CD4-positive, CD25-positive, alpha-beta regulatory T cell (primary cell): ENCODE results near the gene HJURP. TPM values are rescaled to one million over a fixed set of nuclear protein-coding genes. Genes with fewer than 3 reads are reported as not detected.
A peak's percentile ranks its signal among the peaks of the same experiment; 100 is the strongest.

Source experiments
- ATAC-seq, 2 donors: fragments of 150-1000 bp; cut with Tn5 transposase; one replicate each; pipeline ENCODE4 v1.10.0; 2021; ENCODE audit warnings: low read depth in 2 of 2, moderate number of reproducible peaks in 2 of 2, moderate library complexity in 1 of 2
- DNase-seq, 3 donors: peaks; one replicate each; pipeline versions ENCODE4 v3.0.0 to v3.0.0-alpha.2; 2012 to 2022; ENCODE audit warnings: mixed read lengths in 1 of 3
- H3K27ac ChIP-seq: one replicate; pipeline ENCODE4 v1.7.0; 2013; ENCODE audit warnings: mild to moderate bottlenecking, low read length; ENCODE audit not compliant: insufficient read depth, poor library complexity, severe bottlenecking
- H3K27me3 ChIP-seq: one replicate; pipeline ENCODE4 v1.7.0; 2013; ENCODE audit warnings: low read length; ENCODE audit not compliant: control insufficient read depth, insufficient read depth
- H3K36me3 ChIP-seq: one replicate; pipeline ENCODE4 v1.7.0; 2013; ENCODE audit warnings: mild to moderate bottlenecking, low read length, moderate library complexity; ENCODE audit not compliant: control insufficient read depth, insufficient read depth
- H3K4me1 ChIP-seq: 2 replicates; pipeline ENCODE4 v1.7.0; 2013; ENCODE audit warnings: mild to moderate bottlenecking, low read length; ENCODE audit not compliant: insufficient read depth, control insufficient read depth, poor library complexity, severe bottlenecking
- H3K4me3 ChIP-seq: one replicate; pipeline ENCODE4 v1.7.0; 2013; ENCODE audit warnings: low read depth, mild to moderate bottlenecking, low read length, moderate library complexity
- H3K9me3 ChIP-seq, 2 experiments: 1 replicate in 1 of 2; 2 replicates in 1 of 2; pipeline ENCODE4 v1.7.0; 2013; ENCODE audit warnings: low read length in 2 of 2, mild to moderate bottlenecking in 1 of 2, moderate library complexity in 1 of 2; ENCODE audit not compliant: control insufficient read depth in 2 of 2
- H3K27ac Mint-ChIP-seq, 3 donors: one replicate each; pipeline ENCODE4 v1.8.0; 2020 to 2022; ENCODE audit warnings: mild to moderate bottlenecking in 3 of 3, mixed read lengths in 3 of 3, moderate library complexity in 2 of 3
- H3K27me3 Mint-ChIP-seq: one replicate; pipeline ENCODE4 v1.8.0; 2022; ENCODE audit warnings: mild to moderate bottlenecking, mixed read lengths
- H3K36me3 Mint-ChIP-seq: one replicate; pipeline ENCODE4 v1.8.0; 2020; ENCODE audit warnings: mixed read lengths
- H3K4me1 Mint-ChIP-seq, 4 donors: one replicate each; pipeline ENCODE4 v1.8.0; 2020 to 2022; ENCODE audit warnings: mixed read lengths in 4 of 4, mild to moderate bottlenecking in 1 of 4
- H3K4me3 Mint-ChIP-seq, 4 donors: one replicate each; pipeline ENCODE4 v1.8.0; 2020 to 2022; ENCODE audit warnings: mild to moderate bottlenecking in 4 of 4, mixed read lengths in 4 of 4, moderate library complexity in 3 of 4
- H3K9me3 Mint-ChIP-seq, 7 donors: one replicate each; pipeline ENCODE4 v1.8.0; 2020 to 2022; ENCODE audit warnings: mixed read lengths in 7 of 7, mild to moderate bottlenecking in 3 of 7, moderate library complexity in 2 of 7
- polyA plus RNA-seq, 4 donors: library from polyadenylated mRNA; unstranded; fragments of 300-500 nt; fragmentation: Illumina TruSeq; gene quantifications; one replicate each; pipeline ENCODE4 v1.2.3, GENCODE V29; 2021
- total RNA-seq: library from RNA; stranded (reverse); gene quantifications from one replicate; pipeline ENCODE4 v1.2.3, GENCODE V29; 2022

The HJURP gene
- total and polyA plus RNA-seq, 5 donors from 2014 or later = 0.34 to 1.8 (median 1.4) TPM

DNA sequence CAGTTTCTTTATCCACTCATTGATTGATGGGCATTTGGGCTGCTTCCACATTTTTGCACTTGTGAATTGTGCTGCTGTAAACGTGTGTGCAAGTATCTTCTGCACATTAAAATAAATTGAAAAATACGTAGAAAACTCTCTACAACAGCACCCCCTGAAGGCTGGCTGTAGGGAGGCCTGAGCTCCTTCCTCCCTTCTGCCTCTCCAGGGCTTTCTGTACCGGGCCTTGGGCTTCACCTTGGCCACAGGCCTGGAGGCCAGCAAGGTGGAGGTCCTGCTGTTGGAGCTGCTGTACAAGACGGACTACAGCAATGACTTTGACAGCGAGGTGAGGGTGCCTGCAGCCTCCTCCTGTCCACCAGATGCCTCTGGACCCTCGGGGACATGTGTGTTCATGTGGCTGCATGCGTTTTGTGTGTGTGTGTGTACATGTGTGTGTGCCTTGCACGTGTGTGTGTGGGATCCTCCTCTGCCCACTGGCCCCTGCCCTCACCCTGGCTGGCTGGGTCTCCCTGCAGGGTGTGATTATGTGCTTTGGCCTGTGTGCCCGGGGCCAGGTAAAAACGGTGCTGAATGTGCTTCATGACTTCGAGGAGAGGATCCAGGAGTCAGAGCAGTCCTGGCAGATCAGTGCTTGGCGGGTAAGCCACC lies 47.0 kb downstream of the HJURP start:
- peaks cover 3% of the 10 kb centered on the region for H3K27me3 ChIP-seq
- Mint-ChIP-seq H3K27me3 (peaks cover 19% of the 10 kb centered on the region), H3K4me3 (no peak overlapping the region), H3K9me3 (peaks cover 0 to 1% (median 0%) of the 10 kb centered on the region in 7 donors), H3K36me3 (no peaks in the 10 kb centered on the region), H3K4me1 (no peaks in the 10 kb centered on the region), H3K27ac (no peak overlapping the region)
- H3K4me1 ChIP-seq = no peaks in the 10 kb centered on the region
- no peak overlapping the region for H3K27ac ChIP-seq
- DNase-seq = no peak
- no peak overlapping the region for H3K4me3 ChIP-seq
- no peaks in the 10 kb centered on the region for H3K9me3 ChIP-seq
- H3K36me3 ChIP-seq = no peaks in the 10 kb centered on the region
- ATAC-seq = no peak

DNA sequence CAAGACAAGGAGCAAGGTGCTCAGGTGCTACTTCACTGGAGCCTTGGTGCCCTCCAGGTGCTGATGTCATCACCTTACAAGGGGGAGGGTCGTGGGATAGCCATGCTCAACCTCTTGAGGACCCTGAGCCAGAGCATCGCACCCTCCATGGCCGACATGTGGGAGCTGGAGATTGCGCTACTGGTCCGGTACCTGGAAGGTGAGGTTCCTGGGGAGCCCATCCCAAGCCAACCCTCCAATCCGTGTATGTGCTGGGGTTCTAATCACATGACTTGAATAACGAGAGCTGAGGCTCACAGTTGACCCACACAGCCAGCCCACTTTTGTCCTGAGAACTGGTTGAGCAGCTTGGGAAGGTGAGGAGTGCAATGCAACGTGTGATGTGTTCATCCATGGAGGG lies 50.3 kb downstream of the HJURP start:
- no peak for DNase-seq
- no peak overlapping the region for H3K27ac ChIP-seq
- H3K4me1 ChIP-seq = no peaks in the 10 kb centered on the region
- peaks cover 3% of the 10 kb centered on the region for H3K27me3 ChIP-seq
- H3K4me3 Mint-ChIP-seq = no peak overlapping the region
- no peak overlapping the region for H3K27ac Mint-ChIP-seq
- H3K36me3 Mint-ChIP-seq = no peaks in the 10 kb centered on the region
- peaks cover 13% of the 10 kb centered on the region for H3K27me3 Mint-ChIP-seq
- ATAC-seq = no peak
- H3K4me1 Mint-ChIP-seq = no peaks in the 10 kb centered on the region
- no peak overlapping the region for H3K4me3 ChIP-seq
- H3K36me3 ChIP-seq = no peaks in the 10 kb centered on the region
- peaks cover 0 to 4% (median 0%) of the 10 kb centered on the region in 7 donors for H3K9me3 Mint-ChIP-seq
- H3K9me3 ChIP-seq = no peaks in the 10 kb centered on the region

DNA sequence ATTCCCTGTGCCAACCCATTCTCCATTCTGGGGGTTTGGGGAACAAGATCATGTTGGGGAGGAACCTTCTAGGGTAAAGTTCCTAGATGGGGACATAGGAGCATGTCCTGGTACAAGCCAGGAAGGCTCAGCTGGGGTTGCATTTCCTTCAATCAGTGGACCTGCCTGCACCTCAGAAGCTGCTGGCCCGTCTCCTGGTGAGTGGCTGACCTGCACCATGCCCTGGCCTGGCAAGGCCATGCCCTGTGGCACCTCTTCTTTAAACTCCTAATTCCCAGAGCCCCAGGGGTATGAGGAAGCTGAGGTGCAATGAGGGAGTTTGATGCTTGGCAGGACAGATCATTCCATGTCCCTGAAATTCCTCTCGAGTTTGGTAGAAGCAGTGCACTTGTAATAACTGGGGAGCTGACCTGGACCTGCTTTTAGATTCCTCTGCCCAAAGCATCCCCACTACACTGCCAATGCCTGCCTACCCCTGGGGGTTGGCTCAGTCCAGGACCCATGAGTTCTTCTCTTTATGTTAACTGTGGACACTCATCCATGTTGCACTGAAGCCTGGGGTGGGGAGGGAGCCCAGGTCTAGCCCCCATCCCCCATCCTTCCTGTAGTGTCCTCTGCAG lies 50.9 kb downstream of the HJURP start:
- H3K27ac Mint-ChIP-seq = no peak overlapping the region
- H3K9me3 Mint-ChIP-seq = peaks cover 0 to 4% (median 0%) of the 10 kb centered on the region in 7 donors
- H3K27me3 Mint-ChIP-seq = peaks cover 11% of the 10 kb centered on the region
- no peak for ATAC-seq
- no peaks in the 10 kb centered on the region for H3K9me3 ChIP-seq
- no peak overlapping the region for H3K4me3 ChIP-seq
- no peak overlapping the region for H3K4me3 Mint-ChIP-seq
- no peak overlapping the region for H3K27ac ChIP-seq
- no peaks in the 10 kb centered on the region for H3K4me1 ChIP-seq
- DNase-seq = no peak
- no peaks in the 10 kb centered on the region for H3K36me3 ChIP-seq
- no peaks in the 10 kb centered on the region for H3K4me1 Mint-ChIP-seq
- H3K36me3 Mint-ChIP-seq = no peaks in the 10 kb centered on the region
- peaks cover 3% of the 10 kb centered on the region for H3K27me3 ChIP-seq

DNA sequence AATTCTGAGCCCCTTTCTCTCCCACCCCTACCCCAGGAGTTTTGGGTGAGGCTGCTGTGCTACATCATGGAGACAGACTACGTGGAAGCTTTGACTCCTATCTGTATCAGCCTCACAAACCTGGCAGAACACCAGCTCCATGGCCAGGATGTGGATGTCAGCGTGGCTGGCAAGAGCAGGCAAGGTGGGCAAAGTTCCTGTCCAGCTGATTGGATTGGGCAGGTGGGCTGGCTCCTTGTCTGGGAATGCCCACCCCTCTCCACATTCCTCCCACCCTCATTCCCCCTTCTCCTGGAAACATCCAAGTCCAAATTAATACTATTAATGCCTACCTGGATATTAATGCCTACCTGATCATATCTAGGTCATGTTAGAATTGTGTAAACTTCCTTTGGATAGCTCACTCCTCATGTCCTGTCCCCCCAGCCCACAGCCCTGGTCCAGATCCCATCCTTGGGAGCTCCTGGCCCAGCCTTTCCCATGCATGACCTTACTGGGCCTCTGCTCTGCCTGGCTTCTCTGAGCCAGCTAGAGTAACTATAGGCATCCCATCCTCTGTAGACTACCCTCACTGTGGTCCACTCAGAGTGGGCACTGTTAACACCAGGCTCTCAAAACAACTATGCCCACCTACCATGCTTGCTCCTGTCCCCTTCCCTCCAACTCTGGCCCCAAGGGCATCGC lies 52.1 kb downstream of the HJURP start:
- H3K27me3 Mint-ChIP-seq = peaks cover 11% of the 10 kb centered on the region
- H3K4me1 Mint-ChIP-seq = no peaks in the 10 kb centered on the region
- Histone ChIP-seq H3K4me1 (no peaks in the 10 kb centered on the region), H3K27me3 (peaks cover 3% of the 10 kb centered on the region), H3K36me3 (no peaks in the 10 kb centered on the region), H3K4me3 (no peak overlapping the region), H3K27ac (no peak overlapping the region), H3K9me3 (no peaks in the 10 kb centered on the region)
- DNase-seq (no peak), ATAC-seq (no peak)
- peaks cover 0 to 4% (median 0%) of the 10 kb centered on the region in 7 donors for H3K9me3 Mint-ChIP-seq
- no peaks in the 10 kb centered on the region for H3K36me3 Mint-ChIP-seq
- no peak overlapping the region for H3K27ac Mint-ChIP-seq
- H3K4me3 Mint-ChIP-seq = no peak overlapping the region

DNA sequence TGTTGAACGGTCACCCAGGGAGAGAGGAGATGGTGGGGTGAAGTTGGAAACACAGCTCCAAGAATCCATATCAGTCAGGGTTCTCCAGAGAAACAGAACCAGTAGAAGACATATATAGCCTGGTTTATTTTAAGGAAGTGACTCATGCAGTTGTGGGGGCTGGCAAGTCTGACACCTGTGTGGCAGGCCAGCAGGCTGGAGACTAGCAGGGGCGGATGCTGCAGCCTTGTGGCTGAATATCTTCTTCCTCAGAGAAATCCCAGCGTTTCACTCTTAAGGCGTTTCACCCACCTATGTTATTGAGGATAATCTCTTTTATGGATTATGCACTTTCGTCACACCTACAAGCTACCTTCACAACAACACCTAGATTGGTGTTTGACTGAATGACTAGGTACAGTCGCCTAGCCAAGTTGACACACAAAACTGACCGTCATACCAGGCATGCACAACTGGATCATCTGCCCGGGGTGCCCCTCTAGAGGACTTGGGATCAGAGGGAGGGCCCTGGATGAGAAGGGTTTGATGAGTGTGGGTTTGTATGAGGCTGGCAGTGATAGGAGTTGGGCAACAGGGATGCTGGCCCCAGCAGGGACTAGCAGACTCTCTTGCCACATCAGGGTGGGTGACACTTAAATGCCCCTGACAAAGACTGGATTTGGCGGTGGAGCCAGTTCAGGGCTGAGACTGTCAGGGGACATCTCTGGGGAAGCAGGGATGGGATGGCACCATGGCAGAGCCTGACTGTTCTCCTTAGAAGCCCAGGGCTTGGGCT lies 52.8 kb downstream of the HJURP start:
- no peak overlapping the region for H3K27ac ChIP-seq
- H3K4me3 ChIP-seq = no peak overlapping the region
- Mint-ChIP-seq H3K36me3 (no peaks in the 10 kb centered on the region), H3K27me3 (peaks cover 16% of the 10 kb centered on the region), H3K9me3 (peaks cover 0 to 4% (median 0%) of the 10 kb centered on the region in 7 donors), H3K4me3 (no peak overlapping the region), H3K4me1 (no peaks in the 10 kb centered on the region), H3K27ac (peak overlapping the region in 1 of 3 donors; percentile 56)
- peaks cover 3% of the 10 kb centered on the region for H3K27me3 ChIP-seq
- H3K4me1 ChIP-seq = no peaks in the 10 kb centered on the region
- no peaks in the 10 kb centered on the region for H3K36me3 ChIP-seq
- ATAC-seq (no peak), DNase-seq (no peak)
- no peaks in the 10 kb centered on the region for H3K9me3 ChIP-seq

DNA sequence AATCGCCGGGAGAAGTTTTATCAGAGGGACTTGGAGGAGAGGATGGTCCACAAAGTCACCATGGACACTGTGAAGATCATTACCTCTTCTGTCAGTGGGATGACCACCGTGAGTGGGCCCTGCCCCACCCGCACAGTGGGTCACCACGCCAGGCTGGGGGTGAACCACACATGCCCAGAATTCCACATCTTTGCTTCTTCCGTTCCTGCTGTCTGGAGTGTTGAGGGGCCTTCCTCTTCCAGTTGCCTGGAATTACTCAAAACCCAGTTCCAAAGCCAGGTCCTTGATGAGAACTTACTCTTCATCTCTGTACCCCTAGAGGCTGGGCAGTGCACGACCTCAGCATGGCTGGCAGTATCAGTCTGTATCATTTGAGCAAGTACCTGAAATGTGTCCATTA lies 54.1 kb downstream of the HJURP start:
- no peak overlapping the region for H3K4me3 Mint-ChIP-seq
- H3K36me3 Mint-ChIP-seq = no peaks in the 10 kb centered on the region
- H3K27ac Mint-ChIP-seq = no peak overlapping the region
- peaks cover 0 to 4% (median 0%) of the 10 kb centered on the region in 7 donors for H3K9me3 Mint-ChIP-seq
- Histone ChIP-seq H3K36me3 (no peaks in the 10 kb centered on the region), H3K4me3 (no peak overlapping the region), H3K4me1 (no peaks in the 10 kb centered on the region), H3K9me3 (no peaks in the 10 kb centered on the region), H3K27me3 (peaks cover 3% of the 10 kb centered on the region), H3K27ac (no peak overlapping the region)
- DNase-seq (no peak), ATAC-seq (no peak)
- peaks cover 7% of the 10 kb centered on the region for H3K27me3 Mint-ChIP-seq
- no peaks in the 10 kb centered on the region for H3K4me1 Mint-ChIP-seq

DNA sequence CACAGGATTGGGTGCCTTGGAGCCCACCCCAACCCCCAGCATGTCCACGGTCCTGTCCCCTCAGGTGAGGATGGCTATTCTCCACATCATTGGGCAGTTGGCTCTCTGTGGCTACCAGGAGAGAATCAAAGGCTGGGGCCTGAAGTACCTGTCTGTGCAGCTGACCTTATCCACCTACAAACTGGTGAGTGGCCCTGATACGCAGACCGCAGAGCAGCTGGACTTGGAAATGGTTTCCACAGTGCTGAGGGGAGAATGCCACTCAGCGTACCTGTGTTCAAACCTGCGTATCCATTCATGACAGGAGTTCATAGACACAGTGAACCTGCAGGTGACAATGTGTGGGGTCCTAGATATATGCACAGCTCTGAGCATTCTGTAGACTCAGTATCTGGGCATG lies 54.6 kb downstream of the HJURP start:
- H3K4me1 Mint-ChIP-seq = no peaks in the 10 kb centered on the region
- no peak for ATAC-seq

More for the DNA sequence above, 54.6 kb downstream of the HJURP start:
- DNase-seq = no peak
- Histone ChIP-seq H3K27ac (no peak overlapping the region), H3K4me1 (no peaks in the 10 kb centered on the region), H3K36me3 (no peaks in the 10 kb centered on the region), H3K9me3 (no peaks in the 10 kb centered on the region), H3K4me3 (no peak overlapping the region), H3K27me3 (no peaks in the 10 kb centered on the region)
- H3K36me3 Mint-ChIP-seq = no peaks in the 10 kb centered on the region
- H3K27me3 Mint-ChIP-seq = peaks cover 4% of the 10 kb centered on the region
- no peak overlapping the region for H3K27ac Mint-ChIP-seq
- no peak overlapping the region for H3K4me3 Mint-ChIP-seq
- peaks cover 0 to 4% (median 0%) of the 10 kb centered on the region in 7 donors for H3K9me3 Mint-ChIP-seq
